ENCODE measurements around the gene TBPL1.

TBPL1 gene

DNA sequence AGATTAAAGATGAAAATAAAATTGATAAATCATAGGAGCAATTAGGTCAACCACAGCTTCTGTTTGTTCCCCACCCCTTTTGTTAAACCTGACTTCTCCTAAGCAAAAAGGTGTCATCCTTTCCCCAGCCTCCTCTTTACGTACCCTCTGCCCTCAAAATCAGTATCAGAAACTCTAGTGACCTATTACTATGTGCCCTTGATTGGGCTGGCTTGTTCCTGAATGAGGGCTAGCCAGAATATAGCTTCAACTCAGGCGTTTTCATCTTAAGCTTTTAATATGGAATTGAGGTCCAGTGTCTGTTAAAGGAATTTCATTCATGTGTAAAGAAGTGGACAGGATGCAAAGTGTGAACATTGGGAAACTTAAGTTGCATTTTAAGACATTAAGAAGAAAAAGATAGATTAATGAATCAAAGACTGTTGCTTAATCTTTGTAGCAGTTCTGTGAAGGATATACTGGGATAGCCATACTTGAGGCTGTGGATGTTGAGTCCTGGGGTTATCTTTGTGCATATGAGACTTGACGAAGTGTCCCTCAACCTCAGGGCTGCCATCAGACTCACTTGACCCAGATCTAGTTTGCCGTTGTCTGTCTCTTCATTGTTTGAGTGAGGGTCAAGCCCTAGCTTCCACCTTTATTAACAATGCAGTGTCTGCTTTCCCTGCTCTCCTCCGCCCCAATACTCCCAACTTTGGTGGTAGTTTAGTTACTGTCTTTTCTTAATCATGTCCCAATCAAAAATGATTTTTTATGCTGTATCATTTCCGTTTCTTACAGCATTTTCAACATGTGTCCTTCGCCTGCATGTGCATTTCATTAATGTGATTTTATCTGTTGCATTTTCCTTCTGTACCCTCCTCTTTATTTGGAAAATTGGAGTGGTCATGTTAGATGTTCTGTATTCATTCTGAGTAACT is 1.9 kb downstream of the TBPL1 start:
- no peaks in the 10 kb centered on the region for H3K36me3 ChIP-seq (ENCODE audit: insufficient read depth, low read length)
- no peak overlapping the region for H3K27ac ChIP-seq (ENCODE audit: low read depth, low read length)
- H3K27me3 ChIP-seq (ENCODE audit: insufficient read depth, low read length) = no peaks in the 10 kb centered on the region
- H2AFZ ChIP-seq (ENCODE audit: low read length, unreplicated experiment) = no peak overlapping the region
- peaks cover 67% of the 10 kb centered on the region for H3K79me2 ChIP-seq (ENCODE audit: control insufficient read depth, insufficient read depth, low read length, unreplicated experiment)
- peaks cover 22% of the 10 kb centered on the region for H3K4me1 ChIP-seq (ENCODE audit: control insufficient read depth, insufficient read depth, low read length, unreplicated experiment)
- H3K4me3 ChIP-seq (ENCODE audit: low read depth, low read length) = peak overlapping the region; percentile 85

GRCh38 chr6:133955582-133956415 is 2.8 kb downstream of the TBPL1 start:
- H2AFZ ChIP-seq (ENCODE audit: low read length, unreplicated experiment) = no peak overlapping the region
- H3K4me3 ChIP-seq (ENCODE audit: low read depth, low read length) = peak overlapping the region; percentile 85; the same call in 1 of the 2 replicates
- H3K79me2 ChIP-seq (ENCODE audit: control insufficient read depth, insufficient read depth, low read length, unreplicated experiment) = peaks cover 74% of the 10 kb centered on the region
- H3K4me1 ChIP-seq (ENCODE audit: control insufficient read depth, insufficient read depth, low read length, unreplicated experiment) = peaks cover 22% of the 10 kb centered on the region
- no peak overlapping the region for H3K27ac ChIP-seq (ENCODE audit: low read depth, low read length)
- H3K27me3 ChIP-seq (ENCODE audit: insufficient read depth, low read length) = no peaks in the 10 kb centered on the region
- no peaks in the 10 kb centered on the region for H3K36me3 ChIP-seq (ENCODE audit: insufficient read depth, low read length)

- no peaks in the 10 kb centered on the region for H3K27me3 ChIP-seq (ENCODE audit: insufficient read depth, low read length)
- no peak overlapping the region for H3K27ac ChIP-seq (ENCODE audit: low read depth, low read length)
- no peak overlapping the region for H2AFZ ChIP-seq (ENCODE audit: low read length, unreplicated experiment)
- H3K4me3 ChIP-seq (ENCODE audit: low read depth, low read length) = no peak overlapping the region
- peaks cover 79% of the 10 kb centered on the region for H3K79me2 ChIP-seq (ENCODE audit: control insufficient read depth, insufficient read depth, low read length, unreplicated experiment)
- H3K4me1 ChIP-seq (ENCODE audit: control insufficient read depth, insufficient read depth, low read length, unreplicated experiment) = peaks cover 15% of the 10 kb centered on the region
- H3K36me3 ChIP-seq (ENCODE audit: insufficient read depth, low read length) = no peaks in the 10 kb centered on the region
These were observed 3.5 kb downstream of the TBPL1 start for GRCh38 chr6:133956416-133957049.

DNA sequence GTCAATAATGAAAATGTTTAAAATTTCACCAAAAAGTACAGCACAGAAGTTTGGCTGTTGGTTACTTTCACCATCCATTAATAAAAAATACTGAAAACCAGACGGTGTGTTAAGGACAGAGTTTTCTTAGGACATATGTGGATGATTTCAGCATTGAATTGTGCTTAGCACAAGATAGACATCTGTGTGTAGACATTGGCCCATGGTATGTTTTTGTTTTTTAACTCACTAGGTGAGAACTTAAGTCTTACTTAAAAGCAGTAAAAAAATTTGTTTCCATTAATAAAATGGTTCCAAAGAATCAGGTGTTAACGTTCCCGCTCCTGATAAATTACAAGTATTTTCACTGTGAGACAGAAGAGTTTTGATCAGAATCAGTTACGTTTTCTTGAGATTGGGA is 4.2 kb downstream of the TBPL1 start:
- Histone ChIP-seq H3K4me1 (ENCODE audit: control insufficient read depth, insufficient read depth, low read length, unreplicated experiment) (peaks cover 15% of the 10 kb centered on the region), H2AFZ (ENCODE audit: low read length, unreplicated experiment) (no peak overlapping the region), H3K36me3 (ENCODE audit: insufficient read depth, low read length) (no peaks in the 10 kb centered on the region), H3K79me2 (ENCODE audit: control insufficient read depth, insufficient read depth, low read length, unreplicated experiment) (peaks cover 86% of the 10 kb centered on the region), H3K4me3 (ENCODE audit: low read depth, low read length) (no peak overlapping the region), H3K27me3 (ENCODE audit: insufficient read depth, low read length) (no peaks in the 10 kb centered on the region), H3K27ac (ENCODE audit: low read depth, low read length) (no peak overlapping the region)

DNA sequence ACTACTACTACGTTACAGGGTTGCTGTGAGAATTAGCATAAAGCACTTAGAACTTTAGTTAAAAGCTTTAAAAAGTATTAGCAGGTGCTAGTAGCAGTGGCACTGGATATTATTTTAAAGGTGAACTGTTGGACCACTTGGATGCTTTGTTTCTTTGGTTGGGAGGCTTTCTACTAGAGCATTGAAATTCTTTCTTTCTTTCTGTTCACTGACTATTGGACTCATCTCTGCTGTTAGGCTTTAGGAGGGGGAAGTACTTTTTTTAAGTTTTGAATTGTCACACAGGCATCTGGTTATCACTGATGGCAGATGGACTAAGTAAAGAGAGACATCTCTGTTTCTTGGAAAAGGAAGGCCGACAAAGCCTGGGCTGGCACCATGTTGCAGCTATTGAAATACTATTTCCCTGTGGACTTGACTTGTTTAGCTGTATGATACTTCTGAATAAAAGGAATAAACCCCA is 4.8 kb downstream of the TBPL1 start:
- no peaks in the 10 kb centered on the region for H3K36me3 ChIP-seq (ENCODE audit: insufficient read depth, low read length)
- peaks cover 15% of the 10 kb centered on the region for H3K4me1 ChIP-seq (ENCODE audit: control insufficient read depth, insufficient read depth, low read length, unreplicated experiment)
- H3K4me3 ChIP-seq (ENCODE audit: low read depth, low read length) = no peak overlapping the region
- no peak overlapping the region for H3K27ac ChIP-seq (ENCODE audit: low read depth, low read length)
- H3K79me2 ChIP-seq (ENCODE audit: control insufficient read depth, insufficient read depth, low read length, unreplicated experiment) = peaks cover 92% of the 10 kb centered on the region
- no peaks in the 10 kb centered on the region for H3K27me3 ChIP-seq (ENCODE audit: insufficient read depth, low read length)
- H2AFZ ChIP-seq (ENCODE audit: low read length, unreplicated experiment) = no peak overlapping the region

DNA sequence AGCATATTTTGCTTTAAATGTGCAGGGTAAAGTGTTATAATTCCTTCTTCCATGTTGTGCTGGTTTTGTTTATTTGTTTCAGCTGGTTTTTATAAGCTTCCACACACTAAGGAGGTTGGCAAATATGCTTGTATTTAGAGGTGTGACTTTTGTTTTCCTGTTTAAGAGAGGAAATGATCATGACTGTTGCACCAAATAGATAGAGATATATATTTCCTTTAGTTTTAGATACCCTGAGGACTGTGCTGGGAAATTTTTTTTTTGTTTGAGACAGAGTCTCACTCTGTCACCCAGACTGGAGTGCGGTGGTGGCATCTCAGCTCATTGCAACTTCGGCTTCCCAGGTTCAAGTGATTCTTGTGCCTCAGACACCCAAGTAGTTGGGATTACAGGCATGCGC is 5.8 kb downstream of the TBPL1 start:
- H3K27ac ChIP-seq (ENCODE audit: low read depth, low read length) = no peak overlapping the region
- no peaks in the 10 kb centered on the region for H3K36me3 ChIP-seq (ENCODE audit: insufficient read depth, low read length)
- no peak overlapping the region for H2AFZ ChIP-seq (ENCODE audit: low read length, unreplicated experiment)
- H3K4me3 ChIP-seq (ENCODE audit: low read depth, low read length) = no peak overlapping the region
- H3K79me2 ChIP-seq (ENCODE audit: control insufficient read depth, insufficient read depth, low read length, unreplicated experiment) = peaks cover 93% of the 10 kb centered on the region
- H3K4me1 ChIP-seq (ENCODE audit: control insufficient read depth, insufficient read depth, low read length, unreplicated experiment) = peaks cover 15% of the 10 kb centered on the region
- H3K27me3 ChIP-seq (ENCODE audit: insufficient read depth, low read length) = no peaks in the 10 kb centered on the region

DNA sequence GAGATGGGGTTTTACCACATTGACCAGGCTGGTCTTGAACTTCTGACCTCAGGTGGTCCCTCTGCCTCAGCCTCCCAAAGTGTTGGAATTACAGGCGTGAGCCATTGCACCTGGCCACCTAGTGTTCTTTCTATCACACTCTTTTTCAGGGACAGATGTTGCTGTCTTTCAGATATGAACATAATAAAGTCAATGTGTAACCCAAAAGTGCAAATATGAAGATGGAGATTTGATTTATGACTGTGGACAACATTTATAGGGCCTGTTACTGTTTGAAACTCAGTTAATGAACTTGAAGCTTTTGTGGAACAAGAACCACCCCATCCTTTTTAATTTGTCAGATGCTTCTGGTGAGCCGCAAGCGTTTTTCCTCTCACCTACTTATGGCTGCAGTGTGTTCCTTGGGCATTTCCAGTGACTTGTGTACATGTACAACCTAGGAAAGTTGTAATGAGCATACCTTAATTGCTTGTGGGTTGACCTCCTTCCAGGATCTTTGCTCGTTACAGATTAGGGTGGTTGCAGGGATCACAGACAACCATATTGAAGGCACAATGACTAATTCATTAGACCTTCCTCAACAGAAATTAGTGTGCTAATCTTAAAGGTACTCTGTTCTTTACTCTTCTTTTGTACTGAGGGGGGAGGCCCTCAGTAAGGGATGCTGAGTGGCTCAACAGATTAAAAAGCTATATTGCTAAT is 6.8 kb downstream of the TBPL1 start:
- no peaks in the 10 kb centered on the region for H3K27me3 ChIP-seq (ENCODE audit: insufficient read depth, low read length)
- H3K4me1 ChIP-seq (ENCODE audit: control insufficient read depth, insufficient read depth, low read length, unreplicated experiment) = peaks cover 5% of the 10 kb centered on the region
- H3K79me2 ChIP-seq (ENCODE audit: control insufficient read depth, insufficient read depth, low read length, unreplicated experiment) = peaks cover 86% of the 10 kb centered on the region
- no peaks in the 10 kb centered on the region for H3K36me3 ChIP-seq (ENCODE audit: insufficient read depth, low read length)
- H2AFZ ChIP-seq (ENCODE audit: low read length, unreplicated experiment) = no peak overlapping the region
- H3K27ac ChIP-seq (ENCODE audit: low read depth, low read length) = no peak overlapping the region
- no peak overlapping the region for H3K4me3 ChIP-seq (ENCODE audit: low read depth, low read length)

DNA sequence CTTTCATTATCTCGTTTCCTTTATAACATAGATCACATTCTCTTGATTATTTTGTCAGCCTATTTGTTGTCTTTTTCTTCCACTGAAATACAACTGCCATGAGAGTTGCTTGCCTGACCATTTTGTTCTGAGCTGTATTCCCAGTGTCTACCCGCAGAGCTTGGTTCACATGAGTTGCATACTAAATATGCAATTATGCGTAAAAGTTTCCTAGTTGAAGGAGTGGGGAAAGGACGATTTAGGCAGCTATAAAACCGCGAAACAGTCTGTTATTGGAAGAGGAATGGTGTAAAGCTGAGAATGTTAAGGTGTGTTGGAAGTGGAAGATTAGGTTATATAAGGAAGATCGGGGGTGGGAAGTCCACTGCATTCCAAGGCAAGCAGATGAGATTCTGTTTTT is 8.8 kb downstream of the TBPL1 start:
- Histone ChIP-seq H3K4me3 (ENCODE audit: low read depth, low read length) (no peak overlapping the region), H2AFZ (ENCODE audit: low read length, unreplicated experiment) (no peak overlapping the region), H3K27me3 (ENCODE audit: insufficient read depth, low read length) (no peaks in the 10 kb centered on the region), H3K4me1 (ENCODE audit: control insufficient read depth, insufficient read depth, low read length, unreplicated experiment) (no peaks in the 10 kb centered on the region), H3K27ac (ENCODE audit: low read depth, low read length) (no peak overlapping the region), H3K79me2 (ENCODE audit: control insufficient read depth, insufficient read depth, low read length, unreplicated experiment) (peaks cover 86% of the 10 kb centered on the region), H3K36me3 (ENCODE audit: insufficient read depth, low read length) (no peaks in the 10 kb centered on the region)

GRCh38 chr6:133964052-133964451 is 11.0 kb downstream of the TBPL1 start:
- Histone ChIP-seq H2AFZ (ENCODE audit: low read length, unreplicated experiment) (no peak overlapping the region), H3K4me1 (ENCODE audit: control insufficient read depth, insufficient read depth, low read length, unreplicated experiment) (peaks cover 16% of the 10 kb centered on the region), H3K79me2 (ENCODE audit: control insufficient read depth, insufficient read depth, low read length, unreplicated experiment) (peaks cover 81% of the 10 kb centered on the region), H3K4me3 (ENCODE audit: low read depth, low read length) (no peak overlapping the region), H3K27ac (ENCODE audit: low read depth, low read length) (peak overlapping the region; percentile 0; the same call in 1 of the 2 replicates), H3K36me3 (ENCODE audit: insufficient read depth, low read length) (no peaks in the 10 kb centered on the region), H3K27me3 (ENCODE audit: insufficient read depth, low read length) (no peaks in the 10 kb centered on the region)

GRCh38 chr6:133964702-133965101 is 11.7 kb downstream of the TBPL1 start:
- H3K27ac ChIP-seq (ENCODE audit: low read depth, low read length) = no peak overlapping the region
- no peak overlapping the region for H2AFZ ChIP-seq (ENCODE audit: low read length, unreplicated experiment)
- no peak overlapping the region for H3K4me3 ChIP-seq (ENCODE audit: low read depth, low read length)
- H3K79me2 ChIP-seq (ENCODE audit: control insufficient read depth, insufficient read depth, low read length, unreplicated experiment) = peaks cover 79% of the 10 kb centered on the region
- no peaks in the 10 kb centered on the region for H3K27me3 ChIP-seq (ENCODE audit: insufficient read depth, low read length)
- peaks cover 23% of the 10 kb centered on the region for H3K4me1 ChIP-seq (ENCODE audit: control insufficient read depth, insufficient read depth, low read length, unreplicated experiment)
- no peaks in the 10 kb centered on the region for H3K36me3 ChIP-seq (ENCODE audit: insufficient read depth, low read length)
